ENCODE data around the gene C1R. TPM values are rescaled to one million over a fixed set of nuclear protein-coding genes. Genes with fewer than 3 reads are reported as not detected.

C1R gene
- total RNA-seq, 1 donor from 2014 or later, result 367 TPM

GRCh38 chr12:7073946-7074345 is 18.3 kb downstream of the C1R start:
- ATAC-seq (no peak), DNase-seq (no peak)
- H3K27ac ChIP-seq, result no peak overlapping the region
- no peaks in the 10 kb centered on the region for H3K36me3 ChIP-seq
- H3K9me3 ChIP-seq, result no peaks in the 10 kb centered on the region
- no peaks in the 10 kb centered on the region for H3K27me3 ChIP-seq
- H3K4me1 ChIP-seq, result peaks cover under 1% of the 10 kb centered on the region
- TF ChIP-seq, protein P1, sequence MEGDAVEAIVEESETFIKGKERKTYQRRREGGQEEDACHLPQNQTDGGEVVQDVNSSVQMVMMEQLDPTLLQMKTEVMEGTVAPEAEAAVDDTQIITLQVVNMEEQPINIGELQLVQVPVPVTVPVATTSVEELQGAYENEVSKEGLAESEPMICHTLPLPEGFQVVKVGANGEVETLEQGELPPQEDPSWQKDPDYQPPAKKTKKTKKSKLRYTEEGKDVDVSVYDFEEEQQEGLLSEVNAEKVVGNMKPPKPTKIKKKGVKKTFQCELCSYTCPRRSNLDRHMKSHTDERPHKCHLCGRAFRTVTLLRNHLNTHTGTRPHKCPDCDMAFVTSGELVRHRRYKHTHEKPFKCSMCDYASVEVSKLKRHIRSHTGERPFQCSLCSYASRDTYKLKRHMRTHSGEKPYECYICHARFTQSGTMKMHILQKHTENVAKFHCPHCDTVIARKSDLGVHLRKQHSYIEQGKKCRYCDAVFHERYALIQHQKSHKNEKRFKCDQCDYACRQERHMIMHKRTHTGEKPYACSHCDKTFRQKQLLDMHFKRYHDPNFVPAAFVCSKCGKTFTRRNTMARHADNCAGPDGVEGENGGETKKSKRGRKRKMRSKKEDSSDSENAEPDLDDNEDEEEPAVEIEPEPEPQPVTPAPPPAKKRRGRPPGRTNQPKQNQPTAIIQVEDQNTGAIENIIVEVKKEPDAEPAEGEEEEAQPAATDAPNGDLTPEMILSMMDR (IDR thresholded peaks at IDR 0.05), result no peak
- H3K4me3 ChIP-seq, result no peak overlapping the region
- intact Hi-C loops (cut with DNase I), result no loop called here

DNA sequence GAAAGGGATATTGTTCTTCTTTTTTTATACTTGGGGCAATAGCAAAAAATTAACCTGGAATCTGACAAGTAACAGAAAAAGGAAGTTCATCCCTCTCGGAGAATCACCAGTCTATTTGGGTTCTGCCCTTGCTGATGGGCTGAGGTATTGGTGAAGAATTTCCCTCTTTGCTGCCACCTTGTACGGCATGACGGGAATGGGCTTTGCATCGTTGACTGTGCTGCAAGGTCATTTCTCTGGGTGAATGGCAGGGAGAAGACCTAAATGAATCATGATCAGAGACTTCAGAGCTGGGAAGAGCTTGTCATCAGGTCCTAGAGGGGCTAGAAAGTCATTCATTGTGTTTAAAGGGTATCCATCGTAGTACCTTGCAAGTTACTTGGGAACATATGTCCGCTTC is 19.7 kb downstream of the C1R start:
- H3K36me3 ChIP-seq, result no peaks in the 10 kb centered on the region
- no peak overlapping the region for H3K4me3 ChIP-seq
- no peaks in the 10 kb centered on the region for H3K9me3 ChIP-seq
- TF ChIP-seq, protein P1 (IDR thresholded peaks at IDR 0.05), result no peak
- H3K27ac ChIP-seq, result no peak overlapping the region
- no peak for ATAC-seq
- intact Hi-C loops (cut with DNase I), result no loop called here
- DNase-seq, result no peak
- peaks cover 9% of the 10 kb centered on the region for H3K4me1 ChIP-seq
- H3K27me3 ChIP-seq, result no peaks in the 10 kb centered on the region

- intact Hi-C loops (cut with DNase I), result no loop called here
- H3K4me1 ChIP-seq, result peaks cover 9% of the 10 kb centered on the region
- H3K27ac ChIP-seq, result no peak overlapping the region
- no peak overlapping the region for H3K4me3 ChIP-seq
- no peaks in the 10 kb centered on the region for H3K36me3 ChIP-seq
- H3K9me3 ChIP-seq, result no peaks in the 10 kb centered on the region
- no peak for ATAC-seq
- TF ChIP-seq, protein P1 (IDR thresholded peaks at IDR 0.05), result no peak
- DNase-seq, result no peak
- H3K27me3 ChIP-seq, result no peaks in the 10 kb centered on the region
Observed at GRCh38 chr12:7072035-7072434, 20.2 kb downstream of the C1R start.

- ATAC-seq, result no peak
- H3K4me3 ChIP-seq, result no peak overlapping the region
- no peaks in the 10 kb centered on the region for H3K9me3 ChIP-seq
- intact Hi-C loops (cut with DNase I), result no loop called here
- H3K36me3 ChIP-seq, result peaks cover 10% of the 10 kb centered on the region
- H3K27ac ChIP-seq, result no peak overlapping the region
- H3K4me1 ChIP-seq, result peaks cover 9% of the 10 kb centered on the region
- no peaks in the 10 kb centered on the region for H3K27me3 ChIP-seq
- no peak for DNase-seq
- TF ChIP-seq, protein P1 (IDR thresholded peaks at IDR 0.05), result no peak
Observed at GRCh38 chr12:7069386-7069785, 22.9 kb downstream of the C1R start.

DNA sequence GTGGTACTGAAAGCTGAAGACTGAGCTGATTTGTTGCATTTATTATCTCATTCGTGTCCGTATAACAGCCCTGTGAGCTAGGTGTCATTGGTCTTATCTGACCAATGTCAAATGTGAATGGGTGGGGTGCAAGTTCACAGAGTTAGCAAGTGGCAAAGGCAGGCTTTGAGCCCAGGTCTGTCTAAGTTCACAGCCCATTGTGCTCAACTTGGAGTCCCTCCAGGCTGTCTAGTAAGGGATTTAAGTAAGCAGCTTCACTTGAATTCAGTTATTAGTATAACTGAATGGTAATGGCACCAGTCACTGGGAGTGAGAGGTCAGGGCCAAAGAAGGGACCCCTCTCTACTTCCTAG is 23.3 kb downstream of the C1R start:
- H3K36me3 ChIP-seq, result peaks cover 10% of the 10 kb centered on the region
- intact Hi-C loops (cut with DNase I), result no loop called here
- H3K4me3 ChIP-seq, result no peak overlapping the region
- H3K4me1 ChIP-seq, result peaks cover 9% of the 10 kb centered on the region
- H3K27ac ChIP-seq, result no peak overlapping the region
- H3K27me3 ChIP-seq, result no peaks in the 10 kb centered on the region
- TF ChIP-seq, protein P1 (IDR thresholded peaks at IDR 0.05), result no peak
- no peaks in the 10 kb centered on the region for H3K9me3 ChIP-seq
- no peak for ATAC-seq
- DNase-seq, result no peak
